Trophoblast cell (in vitro differentiated cells and primary cell): ENCODE measurements around the gene FASTK.

Source experiments
- DNase-seq, 2 donors: peaks; one replicate each; pipeline ENCODE4 v3.0.0-alpha.2; 2016
- H2AFZ ChIP-seq: 2 replicates; pipeline ENCODE4 v1.6.1; 2013; ENCODE audit warnings: low read length, moderate library complexity, mild to moderate bottlenecking; ENCODE audit not compliant: insufficient read depth, poor library complexity
- H2AK5ac ChIP-seq: 2 replicates; pipeline ENCODE4 v1.6.1; 2013; ENCODE audit warnings: mild to moderate bottlenecking, low read length
- H2BK120ac ChIP-seq: 2 replicates; pipeline ENCODE4 v1.6.1; 2013; ENCODE audit warnings: low read length, mild to moderate bottlenecking, moderate library complexity; ENCODE audit not compliant: insufficient read depth, poor library complexity
- H2BK12ac ChIP-seq: 2 replicates; pipeline ENCODE4 v1.6.1; 2013; ENCODE audit warnings: mild to moderate bottlenecking, low read length, moderate library complexity
- H2BK5ac ChIP-seq: 2 replicates; pipeline ENCODE4 v1.6.1; 2013; ENCODE audit warnings: low read length, low read depth, moderate library complexity, mild to moderate bottlenecking; ENCODE audit not compliant: poor library complexity
- H3K14ac ChIP-seq: 2 replicates; pipeline ENCODE4 v1.6.1; 2013; ENCODE audit warnings: mild to moderate bottlenecking, low read length
- H3K18ac ChIP-seq: 2 replicates; pipeline ENCODE4 v1.6.1; 2013; ENCODE audit warnings: mild to moderate bottlenecking, low read length
- H3K23ac ChIP-seq: 2 replicates; pipeline ENCODE4 v1.6.1; 2013; ENCODE audit warnings: low read length
- H3K27ac ChIP-seq: 2 replicates; pipeline ENCODE4 v1.5.1; 2013; ENCODE audit warnings: low read depth, mild to moderate bottlenecking, inconsistent platforms, low read length, moderate library complexity
- H3K27me3 ChIP-seq: 2 replicates; pipeline ENCODE4 v1.6.1; 2013; ENCODE audit warnings: inconsistent platforms, mild to moderate bottlenecking, low read length, moderate library complexity; ENCODE audit not compliant: insufficient read depth
- H3K36me3 ChIP-seq, 2 experiments: 1 replicate in 1 of 2; 2 replicates in 1 of 2; pipeline ENCODE4 v1.6.1; 2013; ENCODE audit warnings: low read length in 2 of 2, mild to moderate bottlenecking in 2 of 2, moderate library complexity in 1 of 2; ENCODE audit not compliant: insufficient read depth in 2 of 2, control insufficient read depth in 1 of 2
- H3K4ac ChIP-seq: 2 replicates; pipeline ENCODE4 v1.6.1; 2013; ENCODE audit warnings: low read depth, mild to moderate bottlenecking, low read length, moderate library complexity
- H3K4me1 ChIP-seq, 2 experiments: 1 replicate in 1 of 2; 2 replicates in 1 of 2; pipeline ENCODE4 v1.6.1; 2013; ENCODE audit warnings: low read length in 2 of 2, mild to moderate bottlenecking in 2 of 2, moderate library complexity in 1 of 2; ENCODE audit not compliant: insufficient read depth in 2 of 2, control insufficient read depth in 1 of 2
- H3K4me2 ChIP-seq: 2 replicates; pipeline ENCODE4 v1.6.1; 2013; ENCODE audit warnings: inconsistent platforms, mild to moderate bottlenecking, low read length, moderate library complexity
- H3K4me3 ChIP-seq: 2 replicates; pipeline ENCODE4 v1.5.1; 2013; ENCODE audit warnings: mild to moderate bottlenecking, low read depth, low read length, inconsistent platforms
- H3K79me1 ChIP-seq: one replicate; pipeline ENCODE4 v1.6.1; 2013; ENCODE audit warnings: low read length
- H3K79me2 ChIP-seq: 2 replicates; pipeline ENCODE4 v1.6.1; 2013; ENCODE audit warnings: low read length, mild to moderate bottlenecking; ENCODE audit not compliant: control insufficient read depth, insufficient read depth, poor library complexity
- H3K9ac ChIP-seq: 2 replicates; pipeline ENCODE4 v1.6.1; 2013; ENCODE audit warnings: mild to moderate bottlenecking, low read length
- H3K9me3 ChIP-seq: 2 replicates; pipeline ENCODE4 v1.6.1; 2013; ENCODE audit warnings: low read depth, mild to moderate bottlenecking, control low read depth, inconsistent platforms, low read length; ENCODE audit not compliant: insufficient read depth
- H4K12ac ChIP-seq: 2 replicates; pipeline ENCODE4 v1.6.1; 2013; ENCODE audit warnings: low read depth, mild to moderate bottlenecking, low read length, moderate library complexity
- H4K8ac ChIP-seq: 2 replicates; pipeline ENCODE4 v1.6.1; 2013; ENCODE audit warnings: low read depth, mild to moderate bottlenecking, low read length, moderate library complexity
- H4K91ac ChIP-seq: one replicate; pipeline ENCODE4 v1.6.1; 2013; ENCODE audit warnings: low read depth, mild to moderate bottlenecking, low read length, moderate library complexity
- WGBS: extraction: QIAGEN DNeasy Blood & Tissue Kit; methylation state at CpG from one replicate; pipeline ENCODE4 v1.1.7; 2013; ENCODE audit warnings: missing lambda C conversion rate; ENCODE audit not compliant: insufficient read length, insufficient coverage; ENCODE audit errors: extremely low coverage; 5-methylcytosine and 5-hydroxymethylcytosine counted together

FASTK gene

GRCh38 chr7:151064993-151065392 lies 15.6 kb downstream of the FASTK start:
- Histone ChIP-seq H2AK5ac (no peak overlapping the region), H3K36me3 (peaks cover 57% of the 10 kb centered on the region in 2 experiments), H3K23ac (no peak overlapping the region), H2BK12ac (no peak overlapping the region), H4K91ac (no peak overlapping the region), H3K4me3 (no peak overlapping the region), H3K4me1 (peaks cover 36 to 42% of the 10 kb centered on the region in 2 experiments), H2BK120ac (no peak overlapping the region), H3K27me3 (no peaks in the 10 kb centered on the region), H3K79me2 (peaks cover 15% of the 10 kb centered on the region), H2BK5ac (no peak overlapping the region), H3K27ac (no peak overlapping the region), H3K9ac (no peak overlapping the region), H3K14ac (no peak overlapping the region), H2AFZ (no peak overlapping the region), H3K4ac (peak overlapping the region; percentile 34), H3K79me1 (peaks cover 28% of the 10 kb centered on the region), H3K9me3 (no peaks in the 10 kb centered on the region), H4K8ac (no peak overlapping the region), H3K4me2 (no peak overlapping the region), H3K18ac (peak overlapping the region; percentile 69), H4K12ac (no peak overlapping the region)
- no peak for DNase-seq
- no CpG with 5 or more reads among the region's 6 CpGs for WGBS

DNA sequence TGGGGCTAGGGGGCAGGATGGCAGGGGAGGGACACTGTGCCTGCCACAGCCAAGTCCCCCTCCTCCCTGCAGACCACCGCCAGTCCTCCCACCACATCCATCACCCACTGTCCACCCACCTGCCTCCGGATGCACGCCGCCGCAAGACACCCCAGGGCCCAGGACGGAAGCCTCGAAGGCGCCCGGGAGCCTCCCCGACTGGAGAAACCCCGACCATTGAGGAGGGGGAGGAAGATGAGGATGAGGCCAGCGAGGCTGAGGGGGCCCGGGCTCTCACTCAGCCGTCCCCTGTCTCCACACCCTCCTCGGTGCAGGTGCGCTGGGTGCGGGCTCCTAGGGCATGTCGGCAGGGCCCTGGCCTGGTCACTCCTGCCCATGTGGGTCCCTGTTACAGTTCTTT lies 16.2 kb downstream of the FASTK start:
- Histone ChIP-seq H3K36me3 (peaks cover 52% of the 10 kb centered on the region in 2 experiments), H3K23ac (no peak overlapping the region), H3K14ac (no peak overlapping the region), H3K9ac (no peak overlapping the region), H3K79me1 (peaks cover 33% of the 10 kb centered on the region), H3K9me3 (no peaks in the 10 kb centered on the region), H4K12ac (no peak overlapping the region), H3K4me3 (no peak overlapping the region), H3K18ac (peak overlapping the region; percentile 69), H3K27ac (peak overlapping the region; percentile 8), H3K4ac (peak overlapping the region; percentile 34), H3K27me3 (no peaks in the 10 kb centered on the region), H2BK12ac (no peak overlapping the region), H3K4me1 (peaks cover 36 to 42% of the 10 kb centered on the region in 2 experiments), H3K79me2 (peaks cover 18% of the 10 kb centered on the region), H4K91ac (no peak overlapping the region), H2BK5ac (no peak overlapping the region), H4K8ac (no peak overlapping the region), H2AFZ (no peak overlapping the region), H2AK5ac (no peak overlapping the region), H3K4me2 (no peak overlapping the region), H2BK120ac (no peak overlapping the region)
- no CpG with 5 or more reads among the region's 18 CpGs for WGBS
- no peak for DNase-seq

DNA sequence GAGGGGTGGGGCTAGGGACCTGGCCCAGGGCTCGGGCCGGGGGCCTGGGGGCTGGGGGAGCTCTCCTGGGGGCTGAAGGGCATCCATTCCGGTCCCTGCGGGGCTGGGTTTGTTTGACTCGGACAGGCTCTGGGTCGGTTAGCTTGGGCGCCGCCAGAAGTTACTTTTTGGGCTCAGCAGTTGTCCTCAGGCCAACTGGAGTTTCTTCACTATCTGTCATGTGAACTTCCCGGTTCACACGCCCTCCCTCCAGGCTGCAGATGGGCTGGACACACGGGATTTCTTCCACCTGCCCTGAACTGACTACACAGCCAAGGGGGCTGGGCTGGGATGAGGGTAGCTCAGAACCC lies 17.4 kb downstream of the FASTK start:
- H2AFZ ChIP-seq: no peak overlapping the region
- peak overlapping the region; percentile 65 for H3K27ac ChIP-seq
- no peak overlapping the region for H3K18ac ChIP-seq
- no peak overlapping the region for H2AK5ac ChIP-seq
- H3K36me3 ChIP-seq: peaks cover 42 to 43% of the 10 kb centered on the region in 2 experiments
- peaks cover 46 to 49% of the 10 kb centered on the region in 2 experiments for H3K4me1 ChIP-seq
- H3K9me3 ChIP-seq: no peaks in the 10 kb centered on the region
- peak overlapping the region; percentile 51 for H3K4me2 ChIP-seq
- no peak overlapping the region for H3K23ac ChIP-seq
- H2BK12ac ChIP-seq: no peak overlapping the region
- no peak overlapping the region for H4K12ac ChIP-seq
- H3K14ac ChIP-seq: peak overlapping the region; percentile 32
- H3K9ac ChIP-seq: no peak overlapping the region
- peaks cover 42% of the 10 kb centered on the region for H3K79me1 ChIP-seq
- H3K27me3 ChIP-seq: no peaks in the 10 kb centered on the region
- H3K4ac ChIP-seq: no peak overlapping the region
- H2BK120ac ChIP-seq: no peak overlapping the region
- peak overlapping the region; percentile 32 for H4K91ac ChIP-seq
- DNase-seq: peak; percentile 88 to 92
- H3K79me2 ChIP-seq: peaks cover 23% of the 10 kb centered on the region
- peak overlapping the region; percentile 9 for H4K8ac ChIP-seq
- WGBS: no CpG with 5 or more reads among the region's 11 CpGs
- peak overlapping the region; percentile 36 for H2BK5ac ChIP-seq
- H3K4me3 ChIP-seq: no peak overlapping the region

DNA sequence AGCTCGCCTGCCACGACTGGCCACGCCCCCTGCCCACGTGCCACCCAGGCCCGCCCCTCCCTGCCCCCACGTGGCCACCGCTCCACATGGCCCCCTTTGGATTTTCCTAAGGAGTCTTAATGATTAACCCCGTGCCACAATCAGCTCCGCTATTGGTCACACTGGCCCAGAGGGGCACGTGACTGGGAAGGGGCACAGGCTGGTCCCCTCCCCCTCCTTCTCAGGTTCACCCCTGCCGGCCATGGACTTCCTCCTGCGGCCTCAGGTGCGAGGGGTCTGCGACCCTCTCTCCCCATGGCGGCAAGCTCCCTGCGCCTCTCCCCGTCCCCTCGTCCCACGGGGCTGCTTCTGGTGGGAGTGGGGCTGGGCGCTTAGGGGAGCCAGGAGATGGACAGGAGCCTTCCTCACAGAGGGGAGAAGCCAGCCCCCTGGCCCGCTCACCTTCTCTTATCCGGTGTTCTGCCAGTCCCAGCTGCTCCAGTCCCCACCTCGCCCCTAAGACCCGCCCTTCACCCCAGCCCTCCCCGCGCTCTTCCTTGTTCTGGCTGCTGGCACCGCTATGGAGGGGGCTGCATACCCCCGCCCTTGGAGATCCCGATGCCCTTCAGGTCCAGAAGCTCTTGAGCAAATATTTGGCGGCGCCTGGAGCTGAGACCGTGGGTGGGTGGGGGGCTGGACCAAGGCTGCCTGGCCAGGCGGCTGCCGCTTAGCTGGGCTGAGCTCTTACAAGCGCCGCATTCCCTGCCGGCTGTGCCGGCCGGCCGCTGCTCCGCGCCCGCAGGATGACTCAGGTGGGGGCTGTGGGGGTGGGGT lies 18.0 kb downstream of the FASTK start:
- peak; percentile 88 to 94 for DNase-seq
- peak overlapping the region; percentile 81 for H4K91ac ChIP-seq
- peak overlapping the region; percentile 69 for H3K14ac ChIP-seq
- peaks cover 43% of the 10 kb centered on the region for H3K79me1 ChIP-seq
- peak overlapping the region; percentile 10 for H4K12ac ChIP-seq
- H3K18ac ChIP-seq: peak overlapping the region; percentile 53
- no peak overlapping the region for H2AFZ ChIP-seq
- H3K9ac ChIP-seq: no peak overlapping the region
- H3K36me3 ChIP-seq: peaks cover 38% of the 10 kb centered on the region in 2 experiments
- no CpG with 5 or more reads among the region's 43 CpGs for WGBS
- H3K27ac ChIP-seq: peak overlapping the region; percentile 84
- peak overlapping the region; percentile 67 for H2AK5ac ChIP-seq
- H2BK12ac ChIP-seq: no peak overlapping the region
- H4K8ac ChIP-seq: peak overlapping the region; percentile 33
- H3K4me2 ChIP-seq: peak overlapping the region; percentile 57
- H3K79me2 ChIP-seq: peaks cover 23% of the 10 kb centered on the region
- no peaks in the 10 kb centered on the region for H3K27me3 ChIP-seq
- peaks cover 42 to 44% of the 10 kb centered on the region in 2 experiments for H3K4me1 ChIP-seq
- H2BK5ac ChIP-seq: peak overlapping the region; percentile 11
- H3K9me3 ChIP-seq: no peaks in the 10 kb centered on the region
- H3K4ac ChIP-seq: peak overlapping the region; percentile 7
- H3K23ac ChIP-seq: no peak overlapping the region
- H2BK120ac ChIP-seq: peak overlapping the region; percentile 73
- peak overlapping the region; percentile 5 for H3K4me3 ChIP-seq
